Measurements from ENCODE around the gene RTP3. TPM values are rescaled to one million over a fixed set of nuclear protein-coding genes. Genes with fewer than 3 reads are reported as not detected.

The RTP3 gene
- polyA plus RNA-seq, 1 of the 3 experiments (the other 2 are of a cell fraction): not detected

- DNase-seq: no peak
- Histone ChIP-seq H3K4me2 (no peak overlapping the region), H3K27ac (ENCODE audit: low read depth in 2 of 2, low read length in 1 of 2) (no peak overlapping the region), H3K27me3 (ENCODE audit: insufficient read depth) (peaks cover 23% of the 10 kb centered on the region), H3K9ac (no peak overlapping the region), H4K20me1 (ENCODE audit: insufficient read depth) (no peaks in the 10 kb centered on the region), H2AFZ (ENCODE audit: low read depth) (no peak overlapping the region), H3F3A (replicated peaks; ENCODE audit: insufficient read depth) (no peaks in the 10 kb centered on the region), H3K4me1 (ENCODE audit: control insufficient read depth in 1 of 2, insufficient read depth in 2 of 2, low read depth in 1 of 2, low read length in 1 of 2) (no peaks in the 10 kb centered on the region; a peak in 1 of 4 replicates), H3K9me3 (no peaks in the 10 kb centered on the region), H3K79me2 (ENCODE audit: insufficient read depth) (no peaks in the 10 kb centered on the region), H3K36me3 (replicated peaks in 1 of 2; ENCODE audit: control insufficient read depth in 1 of 2, insufficient read depth in 2 of 2, low read length in 1 of 2) (no peaks in the 10 kb centered on the region), H3K4me3 (ENCODE audit: low read depth in 2 of 2, low read length in 1 of 2) (no peak overlapping the region), H3K9me2 (no peaks in the 10 kb centered on the region)
- CTCF ChIA-PET: interaction anchor here (2.7 to 6.3 kb wide), 2 partner anchors 10 to 29 kb away, joined by 13 to 39 read pairs; no protein-coding TSS in a partner anchor
- no peak for TF ChIP-seq NFIC (IDR thresholded peaks at IDR 0.05; ENCODE audit: borderline replicate concordance)
- no peak for TF ChIP-seq ELF1 (IDR thresholded peaks at IDR 0.05)
- no peak for TF ChIP-seq TAF1 (IDR thresholded peaks at IDR 0.05; ENCODE audit: borderline replicate concordance, low read depth, low read length)
- no peak for TF ChIP-seq USF1 (IDR thresholded peaks at IDR 0.05; ENCODE audit: borderline replicate concordance, low read depth)
- TF ChIP-seq GABPA (IDR thresholded peaks at IDR 0.05; ENCODE audit: low read depth): no peak
- no peak for TF ChIP-seq EZH2phosphoT487 (IDR thresholded peaks at IDR 0.05; ENCODE audit: borderline replicate concordance, low read depth)
- TF ChIP-seq CHD2 (IDR thresholded peaks at IDR 0.05; ENCODE audit: low read length, partially characterized antibody): no peak
- TF ChIP-seq SIN3A (IDR thresholded peaks at IDR 0.05; ENCODE audit: borderline replicate concordance, low read depth, low read length): no peak
- TF ChIP-seq USF2 (IDR thresholded peaks at IDR 0.05; ENCODE audit: borderline replicate concordance, low read depth, low read length): no peak
- no peak for TF ChIP-seq REST (IDR thresholded peaks at IDR 0.05; ENCODE audit: low read depth, low read length)
- TF ChIP-seq TEAD4 (IDR thresholded peaks at IDR 0.05; ENCODE audit: borderline replicate concordance, insufficient read depth): no peak
- no peak for TF ChIP-seq GATA2 (CRISPR knock-in tag; IDR thresholded peaks at IDR 0.05)
- no peak for TF ChIP-seq MXI1 (IDR thresholded peaks at IDR 0.05; ENCODE audit: low read depth, low read length)
- no peak for TF ChIP-seq RAD21 (IDR thresholded peaks at IDR 0.05; ENCODE audit: low read length)
- no peak for TF ChIP-seq EP300 (IDR thresholded peaks at IDR 0.05; ENCODE audit: borderline replicate concordance in 1 of 2, low read depth in 1 of 2, low read length in 1 of 2)
- no peak for TF ChIP-seq RCOR1 (IDR thresholded peaks at IDR 0.05; ENCODE audit: low read length)
- TF ChIP-seq RFX5 (IDR thresholded peaks at IDR 0.05; ENCODE audit: low read length): no peak
- POLR2A ChIA-PET: no interaction called here
- WGBS (ENCODE audit: low lambda C conversion rate): 13% methylated on average over 3 of the region's 3 CpGs
Observed at GRCh38 chr3:46460051-46460450, 37.7 kb upstream of the RTP3 start.
